Neuronal stem cell (in vitro differentiated cells): ENCODE results near the gene TRPM6.

Experiments
- DNase-seq: peaks from one replicate; pipeline ENCODE4 v3.0.0-alpha.2; 2013; ENCODE audit warnings: low spot score
- H2AFZ ChIP-seq: one replicate; pipeline ENCODE4 v1.6.1; 2013; ENCODE audit warnings: mild to moderate bottlenecking, low read length, inconsistent platforms
- H2AK5ac ChIP-seq: 2 replicates; pipeline ENCODE4 v1.6.1; 2013; ENCODE audit warnings: low read depth, mild to moderate bottlenecking, inconsistent platforms, low read length, moderate library complexity, mixed read lengths
- H2BK120ac ChIP-seq: 2 replicates; pipeline ENCODE4 v1.6.1; 2013; ENCODE audit warnings: low read depth, mild to moderate bottlenecking, inconsistent platforms, low read length, moderate library complexity, mixed read lengths
- H2BK12ac ChIP-seq: one replicate; pipeline ENCODE4 v1.6.1; 2013; ENCODE audit warnings: low read length, inconsistent platforms
- H2BK15ac ChIP-seq: 2 replicates; pipeline ENCODE4 v1.6.1; 2013; ENCODE audit warnings: mild to moderate bottlenecking, low read length, inconsistent platforms, mixed read lengths
- H2BK5ac ChIP-seq: one replicate; pipeline ENCODE4 v1.6.1; 2013; ENCODE audit warnings: inconsistent platforms, mild to moderate bottlenecking, low read length, moderate library complexity
- H3K14ac ChIP-seq: one replicate; pipeline ENCODE4 v1.6.1; 2013; ENCODE audit warnings: low read length, inconsistent platforms
- H3K18ac ChIP-seq: 2 replicates; pipeline ENCODE4 v1.6.1; 2013; ENCODE audit warnings: low read length, inconsistent platforms
- H3K23ac ChIP-seq: 2 replicates; pipeline ENCODE4 v1.6.1; 2013; ENCODE audit warnings: low read depth, mild to moderate bottlenecking, mixed read lengths, low read length, inconsistent platforms; ENCODE audit not compliant: poor library complexity
- H3K27ac ChIP-seq: replicated peaks from 3 replicates; pipeline ENCODE4 v1.5.1; 2013; ENCODE audit warnings: low read length, inconsistent platforms
- H3K27me3 ChIP-seq, 3 experiments: 2 replicates each; pipeline ENCODE4 v1.6.1; 2013; ENCODE audit warnings: low read length in 3 of 3, mild to moderate bottlenecking in 2 of 3, inconsistent platforms in 1 of 3, low read depth in 1 of 3, mixed read lengths in 1 of 3, moderate library complexity in 1 of 3; ENCODE audit not compliant: control insufficient read depth in 3 of 3, insufficient read depth in 3 of 3
- H3K36me3 ChIP-seq, 2 donors: replicated peaks in 1 of 2; 2 replicates each; pipeline ENCODE4 v1.6.1; 2013; ENCODE audit warnings: low read length in 2 of 2; ENCODE audit not compliant: control insufficient read depth in 2 of 2, insufficient read depth in 2 of 2
- H3K4ac ChIP-seq: 2 replicates; pipeline ENCODE4 v1.6.1; 2013; ENCODE audit warnings: inconsistent platforms, mild to moderate bottlenecking, low read length, moderate library complexity
- H3K4me1 ChIP-seq, 2 donors: 1 replicate in 1 of 2; 2 replicates in 1 of 2; pipeline ENCODE4 v1.6.1; 2013; ENCODE audit warnings: low read length in 2 of 2, low read depth in 1 of 2; ENCODE audit not compliant: control insufficient read depth in 2 of 2, insufficient read depth in 1 of 2
- H3K4me2 ChIP-seq: one replicate; pipeline ENCODE4 v1.6.1; 2013; ENCODE audit warnings: mild to moderate bottlenecking, low read length, inconsistent platforms; ENCODE audit not compliant: insufficient read depth, poor library complexity, severe bottlenecking
- H3K4me3 ChIP-seq, 2 donors: 2 replicates each; pipeline ENCODE4 v1.5.1; 2013; ENCODE audit warnings: low read length in 2 of 2, mild to moderate bottlenecking in 2 of 2, inconsistent platforms in 1 of 2, moderate library complexity in 1 of 2
- H3K79me1 ChIP-seq: one replicate; pipeline ENCODE4 v1.6.1; 2013; ENCODE audit warnings: low read depth, mild to moderate bottlenecking, inconsistent platforms, low read length, moderate library complexity
- H3K9ac ChIP-seq: one replicate; pipeline ENCODE4 v1.6.1; 2013; ENCODE audit warnings: mild to moderate bottlenecking, low read depth, low read length, inconsistent platforms; ENCODE audit not compliant: poor library complexity
- H3K9me3 ChIP-seq, 2 donors: replicated peaks in 1 of 2; 2 replicates each; pipeline versions ENCODE3 to v1.6.1; 2013; ENCODE audit warnings: low read length in 2 of 2, mild to moderate bottlenecking in 2 of 2, inconsistent platforms in 1 of 2, low read depth in 1 of 2, mixed read lengths in 1 of 2, moderate library complexity in 1 of 2; ENCODE audit not compliant: control insufficient read depth in 2 of 2, insufficient read depth in 1 of 2
- H4K8ac ChIP-seq: one replicate; pipeline ENCODE4 v1.6.1; 2013; ENCODE audit warnings: low read depth, mild to moderate bottlenecking, inconsistent platforms, low read length, moderate library complexity
- H4K91ac ChIP-seq: one replicate; pipeline ENCODE4 v1.6.1; 2013; ENCODE audit warnings: low read length, low read depth, mild to moderate bottlenecking, inconsistent platforms; ENCODE audit not compliant: poor library complexity
- WGBS, 2 donors: extraction: QIAGEN DNeasy Blood & Tissue Kit; methylation state at CpG; one replicate each; pipeline ENCODE4 v1.1.7; 2013; ENCODE audit warnings: missing lambda C conversion rate in 2 of 2, mixed read lengths in 1 of 2; ENCODE audit not compliant: insufficient read length in 2 of 2, insufficient replicate concordance in 1 of 2; ENCODE audit errors: extremely low coverage in 2 of 2; 5-methylcytosine and 5-hydroxymethylcytosine counted together

The TRPM6 gene

DNA sequence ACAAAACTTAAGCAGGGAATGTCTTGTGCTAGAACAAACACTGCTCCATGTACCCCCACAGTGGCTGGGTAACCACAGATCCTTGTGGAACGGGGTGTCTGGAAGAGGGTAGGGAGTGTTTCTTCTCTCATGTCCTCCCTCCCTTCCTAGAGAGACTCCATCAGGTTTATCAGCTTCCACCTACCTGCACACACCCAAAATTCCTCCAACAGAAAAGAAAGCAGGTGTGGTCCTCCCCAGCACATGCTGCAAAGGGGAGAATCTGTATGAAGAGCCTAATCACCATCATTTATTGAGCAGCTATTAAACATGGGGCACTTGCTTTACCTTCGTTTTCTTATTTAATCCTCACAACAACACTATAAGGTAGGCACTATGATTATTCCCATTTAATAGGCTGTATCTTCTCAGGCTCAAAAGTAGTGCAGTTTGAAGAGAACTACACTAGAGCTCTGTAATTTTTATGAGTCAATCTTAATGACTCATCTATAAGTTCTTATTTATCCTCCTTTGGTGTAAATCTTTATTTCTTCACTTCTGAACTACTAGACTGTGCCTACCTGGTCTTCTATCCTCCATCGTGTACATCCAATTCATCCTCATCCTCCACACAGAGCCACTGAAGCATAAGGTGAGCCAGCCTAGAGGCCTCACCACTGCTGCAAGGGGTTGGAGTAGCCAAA, 33.4 kb upstream of the TRPM6 start:
- no peaks in the 10 kb centered on the region for H3K36me3 ChIP-seq
- H3K18ac ChIP-seq = no peak overlapping the region
- H3K4me2 ChIP-seq = no peak overlapping the region
- H4K91ac ChIP-seq = no peak overlapping the region
- no CpG with 5 or more reads among the region's 3 CpGs for WGBS, 2 donors
- H2BK12ac ChIP-seq = no peak overlapping the region
- no peak overlapping the region for H4K8ac ChIP-seq
- no peaks in the 10 kb centered on the region for H3K9me3 ChIP-seq
- H3K23ac ChIP-seq = no peak overlapping the region
- H3K14ac ChIP-seq = no peak overlapping the region
- H2BK15ac ChIP-seq = no peak overlapping the region
- H3K79me1 ChIP-seq = no peaks in the 10 kb centered on the region
- H3K27ac ChIP-seq = no peak overlapping the region
- no peaks in the 10 kb centered on the region for H3K4me1 ChIP-seq
- H2BK120ac ChIP-seq = no peak overlapping the region
- H2AFZ ChIP-seq = no peak overlapping the region
- no peak overlapping the region for H2BK5ac ChIP-seq
- no peaks in the 10 kb centered on the region for H3K27me3 ChIP-seq
- H3K4ac ChIP-seq = no peak overlapping the region
- no peak overlapping the region for H3K4me3 ChIP-seq
- H3K9ac ChIP-seq = no peak overlapping the region
- H2AK5ac ChIP-seq = no peak overlapping the region
- no peak for DNase-seq

GRCh38 chr9:74910036-74910435, 22.3 kb upstream of the TRPM6 start:
- Histone ChIP-seq H3K36me3 (no peaks in the 10 kb centered on the region), H3K14ac (no peak overlapping the region), H2BK15ac (no peak overlapping the region), H3K23ac (no peak overlapping the region), H3K9ac (no peak overlapping the region), H3K4me3 (no peak overlapping the region), H3K18ac (no peak overlapping the region), H2AK5ac (no peak overlapping the region), H4K91ac (no peak overlapping the region), H3K4ac (no peak overlapping the region), H3K4me2 (no peak overlapping the region), H2AFZ (no peak overlapping the region), H3K9me3 (peaks cover 0 to 3% of the 10 kb centered on the region in 2 donors), H3K27ac (no peak overlapping the region), H3K27me3 (no peaks in the 10 kb centered on the region), H2BK12ac (no peak overlapping the region), H4K8ac (no peak overlapping the region), H3K4me1 (no peaks in the 10 kb centered on the region), H2BK5ac (no peak overlapping the region), H2BK120ac (no peak overlapping the region), H3K79me1 (no peaks in the 10 kb centered on the region)
- DNase-seq = no peak
- no CpG with 5 or more reads among the region's 2 CpGs for WGBS, 2 donors

DNA sequence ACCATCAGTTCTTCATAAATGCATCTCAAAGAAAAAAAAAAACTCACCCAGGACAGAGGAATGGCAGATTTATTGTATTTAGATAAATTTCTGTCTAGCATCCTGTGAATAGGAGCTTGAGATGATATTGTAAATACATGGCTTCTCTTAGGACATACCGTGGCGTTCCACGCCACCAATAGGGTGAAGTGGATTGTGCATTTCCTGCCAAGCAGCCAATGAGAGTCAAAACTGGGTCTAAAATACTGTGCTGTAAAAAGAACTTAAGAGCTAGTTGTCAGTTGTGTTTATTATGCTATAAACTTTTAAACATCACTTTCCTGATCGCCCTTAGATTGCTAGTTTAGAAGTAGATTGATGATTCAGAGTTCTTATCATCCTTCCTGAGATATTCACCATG, 20.9 kb upstream of the TRPM6 start:
- no peak overlapping the region for H4K91ac ChIP-seq
- H3K4me2 ChIP-seq = no peak overlapping the region
- no peak overlapping the region for H2AFZ ChIP-seq
- H2AK5ac ChIP-seq = no peak overlapping the region
- H4K8ac ChIP-seq = no peak overlapping the region
- H3K4ac ChIP-seq = no peak overlapping the region
- no peak overlapping the region for H3K18ac ChIP-seq
- H2BK12ac ChIP-seq = no peak overlapping the region
- no peak overlapping the region for H2BK5ac ChIP-seq
- H2BK120ac ChIP-seq = no peak overlapping the region
- H3K4me1 ChIP-seq = no peaks in the 10 kb centered on the region
- H2BK15ac ChIP-seq = no peak overlapping the region
- no peak overlapping the region for H3K4me3 ChIP-seq
- no peaks in the 10 kb centered on the region for H3K36me3 ChIP-seq
- no peak overlapping the region for H3K27ac ChIP-seq
- DNase-seq = no peak
- H3K23ac ChIP-seq = no peak overlapping the region
- no peak overlapping the region for H3K9ac ChIP-seq
- no peaks in the 10 kb centered on the region for H3K27me3 ChIP-seq
- no peak overlapping the region for H3K14ac ChIP-seq
- H3K79me1 ChIP-seq = no peaks in the 10 kb centered on the region
- H3K9me3 ChIP-seq = peaks cover 0 to 3% of the 10 kb centered on the region in 2 donors
- WGBS, 2 donors = no CpG with 5 or more reads among the region's 4 CpGs

DNA sequence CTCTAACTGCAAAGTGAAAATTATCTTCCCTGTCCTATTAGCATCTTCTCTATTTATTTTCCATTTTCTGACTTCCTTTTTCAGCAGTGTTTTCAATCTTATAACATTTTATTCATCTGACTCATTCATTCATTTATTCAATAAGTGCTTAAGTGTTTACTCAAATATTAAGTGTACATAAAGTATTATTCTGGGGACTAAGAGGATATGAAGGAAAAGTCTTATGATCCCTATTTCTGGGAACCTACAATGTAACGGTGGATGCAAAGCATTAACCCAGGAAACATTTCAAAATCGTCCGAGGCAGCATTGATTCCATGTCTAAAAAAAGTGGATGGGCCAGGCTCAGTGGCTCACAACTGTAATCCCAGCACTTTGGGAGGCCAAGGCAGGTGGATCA, 19.4 kb upstream of the TRPM6 start:
- Histone ChIP-seq H3K36me3 (no peaks in the 10 kb centered on the region), H2BK15ac (no peak overlapping the region), H2BK12ac (no peak overlapping the region), H3K27me3 (no peaks in the 10 kb centered on the region), H4K91ac (no peak overlapping the region), H3K23ac (no peak overlapping the region), H3K18ac (no peak overlapping the region), H3K27ac (no peak overlapping the region), H3K79me1 (no peaks in the 10 kb centered on the region), H3K4me1 (no peaks in the 10 kb centered on the region), H3K14ac (no peak overlapping the region), H2BK120ac (no peak overlapping the region), H2AK5ac (no peak overlapping the region), H2AFZ (no peak overlapping the region), H3K9ac (no peak overlapping the region), H2BK5ac (no peak overlapping the region), H4K8ac (no peak overlapping the region), H3K4me2 (no peak overlapping the region), H3K4ac (no peak overlapping the region), H3K4me3 (no peak overlapping the region), H3K9me3 (peaks cover 0 to 3% of the 10 kb centered on the region in 2 donors)
- WGBS, 2 donors = no CpG with 5 or more reads among the region's 3 CpGs
- DNase-seq = no peak
